Keratinocyte (primary cell): Measurements from ENCODE around the gene ABR. TPM values are rescaled to one million over a fixed set of nuclear protein-coding genes. Genes with fewer than 3 reads are reported as not detected.
A peak's percentile ranks its signal among the peaks of the same experiment; 100 is the strongest.

Experiments used
- DNase-seq: peaks from one replicate; pipeline ENCODE4 v3.0.0-alpha.2; 2011; ENCODE audit warnings: low read depth, missing footprints, low spot score
- FAIRE-seq: peaks from 2 replicates; lab custom pipeline; 2011; peaks lifted over from hg19 to GRCh38; lab: Jason Lieb, UNC
- H2AFZ ChIP-seq: 2 replicates; pipeline ENCODE4 v1.6.0; 2012; ENCODE audit warnings: low read length, control low read depth, inconsistent platforms; ENCODE audit not compliant: control insufficient read depth
- H3K27ac ChIP-seq: 2 replicates; pipeline ENCODE4 v1.5.1; 2011; ENCODE audit warnings: low read length; ENCODE audit not compliant: control insufficient read depth, insufficient read depth
- H3K27me3 ChIP-seq: 3 replicates; pipeline ENCODE4 v1.6.0; 2011; ENCODE audit warnings: low read length; ENCODE audit not compliant: control insufficient read depth, insufficient read depth; ENCODE audit errors: extremely low read depth
- H3K36me3 ChIP-seq, 2 experiments: 2 replicates in 1 of 2; 3 replicates in 1 of 2; pipeline ENCODE4 v1.5.1; 2011; ENCODE audit warnings: low read length in 2 of 2, mild to moderate bottlenecking in 1 of 2; ENCODE audit not compliant: control insufficient read depth in 2 of 2, insufficient read depth in 2 of 2; ENCODE audit errors: extremely low read depth in 1 of 2
- H3K4me1 ChIP-seq: 3 replicates; pipeline ENCODE4 v1.5.1; 2011; ENCODE audit warnings: low read length; ENCODE audit not compliant: control insufficient read depth, insufficient read depth; ENCODE audit errors: extremely low read depth
- H3K4me2 ChIP-seq: 3 replicates; pipeline ENCODE4 v1.6.0; 2011; ENCODE audit warnings: low read depth, low read length; ENCODE audit not compliant: control insufficient read depth, insufficient read depth; ENCODE audit errors: extremely low read depth
- H3K4me3 ChIP-seq, 3 experiments: fragments of 200-600 bp in 1 of 3; sonication (generic) in 1 of 3; 2 replicates in 2 of 3; 3 replicates in 1 of 3; pipeline ENCODE4 v1.5.1; 2011 to 2016; ENCODE audit warnings: low read length in 3 of 3, mild to moderate bottlenecking in 3 of 3, control low read depth in 2 of 3, inconsistent platforms in 1 of 3, low read depth in 1 of 3, mixed read lengths in 1 of 3, mixed run types in 1 of 3, moderate library complexity in 1 of 3; ENCODE audit not compliant: control insufficient read depth in 2 of 3, insufficient read depth in 2 of 3; ENCODE audit errors: extremely low read depth in 1 of 3
- H3K79me2 ChIP-seq: 2 replicates; pipeline ENCODE4 v1.6.0; 2012; ENCODE audit warnings: low read length; ENCODE audit not compliant: control insufficient read depth, insufficient read depth
- H3K9ac ChIP-seq: 3 replicates; pipeline ENCODE4 v1.6.0; 2011; ENCODE audit warnings: low read length; ENCODE audit not compliant: control insufficient read depth, insufficient read depth; ENCODE audit errors: extremely low read depth
- H3K9me1 ChIP-seq: 3 replicates; pipeline ENCODE4 v1.6.0; 2011; ENCODE audit warnings: low read length; ENCODE audit not compliant: control insufficient read depth, insufficient read depth; ENCODE audit errors: extremely low read depth
- H3K9me3 ChIP-seq: 2 replicates; pipeline ENCODE4 v1.5.1; 2012; ENCODE audit warnings: low read depth, low read length; ENCODE audit not compliant: control insufficient read depth
- H4K20me1 ChIP-seq: 3 replicates; pipeline ENCODE4 v1.6.0; 2011; ENCODE audit warnings: low read length; ENCODE audit not compliant: control insufficient read depth, insufficient read depth; ENCODE audit errors: extremely low read depth
- EZH2 ChIP-seq: IDR thresholded peaks from one replicate; pipeline ENCODE4 v1.6.1; 2012; ENCODE audit warnings: inconsistent platforms, mild to moderate bottlenecking, low read length, moderate library complexity
- dilution Hi-C: fragments of 300-500 bp; cut with MboI; formaldehyde crosslinking; loops from one replicate; pipeline ENCODE4 v1.7.0; 2020; ENCODE audit warnings: low sequenced_read_pairs; ENCODE audit not compliant: extremely low pct_ligation_motif_present
- polyA plus RNA-seq, 5 experiments: library from polyadenylated mRNA; depleted of rRNA in 3 of 5; stranded (reverse) in 3 of 5; stranded (forward) in 1 of 5; unstranded in 1 of 5; fragments of >200 nt; gene quantifications; 1 replicate in 1 of 5; 2 replicates in 3 of 5; 3 replicates in 1 of 5; pipeline versions ENCODE4 v1.2.1 to v1.2.3, GENCODE V29; 2011 to 2012; ENCODE audit warnings: missing spikeins in 2 of 5, low read depth in 1 of 5, low replicate concordance in 1 of 5
- TF ChIP-seq, protein P1 (sequence below), 3 experiments: IDR thresholded peaks in 1 of 3; conservative IDR thresholded peaks in 1 of 3; optimal IDR thresholded peaks in 1 of 3; 2 replicates in 2 of 3; 3 replicates in 1 of 3; pipeline versions ENCODE3 to v1.5.1; 2011; ENCODE audit warnings: low read length in 3 of 3, mild to moderate bottlenecking in 3 of 3, moderate library complexity in 2 of 3, control low read depth in 1 of 3, inconsistent platforms in 1 of 3; ENCODE audit not compliant: insufficient read depth in 2 of 3; ENCODE audit errors: extremely low read depth in 1 of 3

The ABR gene
- polyA plus RNA-seq, 1 donor (not counting 4 experiments of a cell fraction or from before 2014, with no cell fraction given), result 17.3 TPM

DNA sequence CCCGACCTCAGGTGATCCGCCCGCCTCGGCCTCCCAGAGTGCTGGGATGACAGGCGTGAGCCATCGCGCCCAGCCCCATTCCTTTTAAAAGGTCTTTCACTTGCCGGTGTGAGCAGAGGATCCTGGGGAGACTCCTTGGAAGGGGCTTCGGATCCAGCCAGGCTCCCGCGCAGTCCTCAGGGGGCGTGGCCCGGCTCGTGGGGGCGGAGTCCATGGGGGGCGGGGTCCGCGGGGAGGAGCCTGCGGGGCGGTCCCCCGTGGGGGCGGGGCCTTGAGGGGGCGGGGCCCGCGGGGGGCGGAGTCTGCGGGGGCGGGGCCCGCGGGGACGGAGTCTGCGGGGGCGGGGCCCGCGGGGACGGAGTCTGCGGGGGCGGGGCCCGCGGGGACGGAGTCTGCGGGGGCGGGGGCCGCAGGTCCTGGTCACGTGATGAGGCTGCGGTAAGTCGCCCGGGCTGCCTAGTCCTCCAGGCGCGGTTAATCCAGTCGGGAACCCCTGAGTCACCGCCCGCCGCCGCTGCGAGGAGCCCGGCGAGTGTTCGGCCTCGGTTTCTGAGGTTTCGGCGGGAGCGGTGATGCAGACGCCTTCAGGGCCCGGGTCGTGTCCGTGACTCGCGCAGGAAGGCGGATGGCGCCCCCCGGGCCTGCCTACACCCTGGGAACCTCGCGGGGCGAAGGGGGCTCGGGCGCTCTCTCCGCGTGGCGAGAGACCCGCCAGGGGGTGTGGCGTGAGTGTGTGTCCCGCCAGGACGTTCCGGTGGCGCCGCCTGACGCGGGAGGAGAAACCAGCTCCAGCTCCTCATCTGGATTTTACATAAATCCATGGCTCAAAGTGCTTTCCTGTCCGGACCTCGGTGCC lies 23.6 kb upstream of the ABR start:
- Histone ChIP-seq H3K9me1 (no peaks in the 10 kb centered on the region), H3K79me2 (no peaks in the 10 kb centered on the region), H3K4me3 (peak overlapping the region; percentile 46 to 63 (median 54)), H3K9ac (peak overlapping the region; percentile 60), H3K4me1 (no peaks in the 10 kb centered on the region), H3K27ac (no peak overlapping the region), H4K20me1 (no peaks in the 10 kb centered on the region), H3K36me3 (no peaks in the 10 kb centered on the region), H2AFZ (peak overlapping the region; percentile 68), H3K4me2 (peak overlapping the region; percentile 85), H3K9me3 (no peaks in the 10 kb centered on the region), H3K27me3 (peaks cover 7% of the 10 kb centered on the region)
- dilution Hi-C loops, result no loop called here
- peak; percentile 38 for DNase-seq
- no peak for TF ChIP-seq EZH2
- TF ChIP-seq, protein P1, sequence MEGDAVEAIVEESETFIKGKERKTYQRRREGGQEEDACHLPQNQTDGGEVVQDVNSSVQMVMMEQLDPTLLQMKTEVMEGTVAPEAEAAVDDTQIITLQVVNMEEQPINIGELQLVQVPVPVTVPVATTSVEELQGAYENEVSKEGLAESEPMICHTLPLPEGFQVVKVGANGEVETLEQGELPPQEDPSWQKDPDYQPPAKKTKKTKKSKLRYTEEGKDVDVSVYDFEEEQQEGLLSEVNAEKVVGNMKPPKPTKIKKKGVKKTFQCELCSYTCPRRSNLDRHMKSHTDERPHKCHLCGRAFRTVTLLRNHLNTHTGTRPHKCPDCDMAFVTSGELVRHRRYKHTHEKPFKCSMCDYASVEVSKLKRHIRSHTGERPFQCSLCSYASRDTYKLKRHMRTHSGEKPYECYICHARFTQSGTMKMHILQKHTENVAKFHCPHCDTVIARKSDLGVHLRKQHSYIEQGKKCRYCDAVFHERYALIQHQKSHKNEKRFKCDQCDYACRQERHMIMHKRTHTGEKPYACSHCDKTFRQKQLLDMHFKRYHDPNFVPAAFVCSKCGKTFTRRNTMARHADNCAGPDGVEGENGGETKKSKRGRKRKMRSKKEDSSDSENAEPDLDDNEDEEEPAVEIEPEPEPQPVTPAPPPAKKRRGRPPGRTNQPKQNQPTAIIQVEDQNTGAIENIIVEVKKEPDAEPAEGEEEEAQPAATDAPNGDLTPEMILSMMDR (optimal IDR thresholded peaks at IDR 0.05 in 1 of 3, IDR thresholded peaks at IDR 0.05 in 1 of 3, conservative IDR thresholded peaks at IDR 0.05 in 1 of 3; ENCODE audit: extremely low read depth in 1 of 3, insufficient read depth in 2 of 3, low read length in 3 of 3), result peak in 2 of 3 experiments; percentile 5 to 23
- FAIRE-seq, result no peak

DNA sequence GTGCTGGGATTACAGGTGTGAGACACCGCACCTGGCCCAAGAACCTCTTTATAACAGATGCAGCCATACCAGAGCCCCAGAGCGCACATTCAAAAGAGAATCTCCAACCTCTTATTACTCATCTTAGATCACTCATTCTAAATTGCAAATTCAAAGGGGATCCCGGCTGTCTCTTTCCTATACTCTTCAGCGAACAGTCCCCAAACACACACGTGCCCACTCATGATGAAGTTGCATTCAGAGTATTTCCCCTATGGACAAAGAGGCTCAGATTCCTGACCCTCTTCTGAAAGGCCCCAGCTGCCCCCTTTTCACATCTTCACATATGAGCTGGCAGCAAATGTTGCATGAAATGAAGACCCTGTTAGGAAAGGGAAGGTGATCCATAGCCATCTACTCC lies 22.5 kb upstream of the ABR start:
- Histone ChIP-seq H3K4me1 (no peaks in the 10 kb centered on the region), H3K36me3 (no peaks in the 10 kb centered on the region), H3K9me3 (no peaks in the 10 kb centered on the region), H3K9me1 (no peaks in the 10 kb centered on the region), H3K27ac (no peak overlapping the region), H4K20me1 (no peaks in the 10 kb centered on the region), H3K4me2 (no peak overlapping the region), H3K4me3 (no peak overlapping the region), H2AFZ (no peak overlapping the region), H3K9ac (no peak overlapping the region), H3K79me2 (no peaks in the 10 kb centered on the region), H3K27me3 (peaks cover 11% of the 10 kb centered on the region)
- FAIRE-seq, result no peak
- TF ChIP-seq EZH2, result no peak
- TF ChIP-seq, protein P1 (optimal IDR thresholded peaks at IDR 0.05 in 1 of 3, IDR thresholded peaks at IDR 0.05 in 1 of 3, conservative IDR thresholded peaks at IDR 0.05 in 1 of 3; ENCODE audit: extremely low read depth in 1 of 3, insufficient read depth in 2 of 3, low read length in 3 of 3), result no peak
- dilution Hi-C loops, result no loop called here
- DNase-seq, result no peak
